ENCODE results near the gene RAB11B.

DNA sequence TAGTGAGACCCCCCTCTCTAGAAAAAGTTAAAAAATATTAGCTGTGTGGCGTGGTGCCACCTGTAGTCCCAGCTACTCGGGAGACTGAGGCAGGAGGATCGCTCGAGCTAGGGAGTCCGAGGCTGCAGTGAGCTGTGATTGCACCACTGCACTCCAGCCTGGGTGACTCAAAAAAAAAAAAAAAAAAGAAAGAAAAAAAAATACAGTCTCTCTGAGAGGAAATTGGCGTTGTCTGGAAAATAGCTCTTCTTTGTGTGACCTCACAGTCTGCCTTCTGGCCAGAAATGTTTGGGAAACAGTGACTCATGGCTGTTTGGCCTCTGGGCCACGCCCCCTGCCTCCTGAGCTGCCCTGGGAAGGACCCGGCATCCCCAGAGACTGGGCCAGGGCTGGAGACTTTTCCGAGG is 33.7 kb downstream of the RAB11B start:
- TF ChIP-seq, protein P1, sequence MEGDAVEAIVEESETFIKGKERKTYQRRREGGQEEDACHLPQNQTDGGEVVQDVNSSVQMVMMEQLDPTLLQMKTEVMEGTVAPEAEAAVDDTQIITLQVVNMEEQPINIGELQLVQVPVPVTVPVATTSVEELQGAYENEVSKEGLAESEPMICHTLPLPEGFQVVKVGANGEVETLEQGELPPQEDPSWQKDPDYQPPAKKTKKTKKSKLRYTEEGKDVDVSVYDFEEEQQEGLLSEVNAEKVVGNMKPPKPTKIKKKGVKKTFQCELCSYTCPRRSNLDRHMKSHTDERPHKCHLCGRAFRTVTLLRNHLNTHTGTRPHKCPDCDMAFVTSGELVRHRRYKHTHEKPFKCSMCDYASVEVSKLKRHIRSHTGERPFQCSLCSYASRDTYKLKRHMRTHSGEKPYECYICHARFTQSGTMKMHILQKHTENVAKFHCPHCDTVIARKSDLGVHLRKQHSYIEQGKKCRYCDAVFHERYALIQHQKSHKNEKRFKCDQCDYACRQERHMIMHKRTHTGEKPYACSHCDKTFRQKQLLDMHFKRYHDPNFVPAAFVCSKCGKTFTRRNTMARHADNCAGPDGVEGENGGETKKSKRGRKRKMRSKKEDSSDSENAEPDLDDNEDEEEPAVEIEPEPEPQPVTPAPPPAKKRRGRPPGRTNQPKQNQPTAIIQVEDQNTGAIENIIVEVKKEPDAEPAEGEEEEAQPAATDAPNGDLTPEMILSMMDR (IDR thresholded peaks at IDR 0.05): no peak
- TF ChIP-seq POLR2A (IDR thresholded peaks at IDR 0.05): peak in 1 of 2 donors; percentile 20
